K562 treated with DMSO at 1 percent for 48 hours (cell line): ENCODE results near the gene GRM6. TPM values are rescaled to one million over a fixed set of nuclear protein-coding genes. Genes with fewer than 3 reads are reported as not detected.

Experiments
- total RNA-seq: library from RNA; unstranded; fragments of 300-600 nt; gene quantifications from 2 replicates; pipeline ENCODE4 v1.2.3, GENCODE V29; 2022; ENCODE audit warnings: low replicate concordance; ENCODE audit errors: extremely low read depth

GRM6 gene
- not detected in 2 replicates for total RNA-seq

GRCh38 chr5:178994580-178995340 is at the start of gene GRM6:
Gene GRM6, minus strand, starts transcription at chr5:178995320. Its CDS starts 376 bp downstream, at chr5:178994944.

GRCh38 chr5:179023528-179024189 is 28.5 kb upstream of the GRM6 start, which contains the start of gene ZNF879:
Gene ZNF879, plus strand, starts transcription at chr5:179023804. Its CDS starts 1,201 bp downstream, at chr5:179025005.

GRCh38 chr5:178940569-178941360 is 54.4 kb downstream of the GRM6 start, which contains the start of gene ZNF454:
Gene ZNF454, plus strand, starts transcription at chr5:178941198. Its CDS starts 1,594 bp downstream, at chr5:178942792.

Other genes with a start within 250 kb of the GRM6 start
- gene ZNF354B, start 135.4 kb downstream of the GRM6 start, total RNA-seq: not detected in 2 replicates
- gene ZFP2, start 99.4 kb downstream of the GRM6 start, total RNA-seq: not detected in 2 replicates
- gene ZNF454, start 54.1 kb downstream of the GRM6 start, total RNA-seq: not detected in 2 replicates
- gene ZNF879, start 28.5 kb upstream of the GRM6 start, total RNA-seq: not detected in 2 replicates
- not detected in 2 replicates for gene ZNF354C, start 65.1 kb upstream of the GRM6 start, total RNA-seq